ENCODE measurements around the gene ZDHHC3.

The ZDHHC3 gene

GRCh38 chr3:44910693-44911092 is 65.3 kb downstream of the ZDHHC3 start:
- peaks cover 7% of the 10 kb centered on the region; the same call in 1 of the 2 replicates for H3K9me3 ChIP-seq (ENCODE audit: control insufficient read depth, insufficient read depth, low read length)
- no peak overlapping the region for H3K9ac ChIP-seq (ENCODE audit: low read depth, low read length)
- no peaks in the 10 kb centered on the region for H3K36me3 ChIP-seq (ENCODE audit: control insufficient read depth, insufficient read depth, low read length)

GRCh38 chr3:44909063-44909462 is 66.9 kb downstream of the ZDHHC3 start:
- no peak overlapping the region for H3K9ac ChIP-seq (ENCODE audit: low read depth, low read length)
- H3K4me1 ChIP-seq (ENCODE audit: control insufficient read depth, insufficient read depth, low read length) = no peaks in the 10 kb centered on the region
- H3K4me3 ChIP-seq (ENCODE audit: low read depth, low read length) = no peak overlapping the region
- H3K36me3 ChIP-seq (ENCODE audit: control insufficient read depth, insufficient read depth, low read length) = no peaks in the 10 kb centered on the region
- peaks cover 7% of the 10 kb centered on the region; the same call in 1 of the 2 replicates for H3K9me3 ChIP-seq (ENCODE audit: control insufficient read depth, insufficient read depth, low read length)
- no peak overlapping the region for H3K27ac ChIP-seq (ENCODE audit: low read depth, low read length)
- H3K27me3 ChIP-seq (ENCODE audit: control insufficient read depth, insufficient read depth, low read length) = no peaks in the 10 kb centered on the region

More at GRCh38 chr3:44910693-44911092, 65.3 kb downstream of the ZDHHC3 start:
- no peak overlapping the region for H3K4me3 ChIP-seq (ENCODE audit: low read depth, low read length)
- no peaks in the 10 kb centered on the region for H3K4me1 ChIP-seq (ENCODE audit: control insufficient read depth, insufficient read depth, low read length)
- no peaks in the 10 kb centered on the region for H3K27me3 ChIP-seq (ENCODE audit: control insufficient read depth, insufficient read depth, low read length)
- H3K27ac ChIP-seq (ENCODE audit: low read depth, low read length) = no peak overlapping the region

- H3K27me3 ChIP-seq (ENCODE audit: control insufficient read depth, insufficient read depth, low read length) = no peaks in the 10 kb centered on the region
- peaks cover 7% of the 10 kb centered on the region; the same call in 1 of the 2 replicates for H3K9me3 ChIP-seq (ENCODE audit: control insufficient read depth, insufficient read depth, low read length)
- H3K36me3 ChIP-seq (ENCODE audit: control insufficient read depth, insufficient read depth, low read length) = no peaks in the 10 kb centered on the region
- H3K27ac ChIP-seq (ENCODE audit: low read depth, low read length) = no peak overlapping the region
- H3K4me1 ChIP-seq (ENCODE audit: control insufficient read depth, insufficient read depth, low read length) = no peaks in the 10 kb centered on the region
- H3K9ac ChIP-seq (ENCODE audit: low read depth, low read length) = no peak overlapping the region
- no peak overlapping the region for H3K4me3 ChIP-seq (ENCODE audit: low read depth, low read length)
These were observed 68.4 kb downstream of the ZDHHC3 start for GRCh38 chr3:44907612-44908011.

GRCh38 chr3:44906997-44907396 is 69.0 kb downstream of the ZDHHC3 start:
- H3K27me3 ChIP-seq (ENCODE audit: control insufficient read depth, insufficient read depth, low read length) = no peaks in the 10 kb centered on the region
- no peak overlapping the region for H3K9ac ChIP-seq (ENCODE audit: low read depth, low read length)
- no peaks in the 10 kb centered on the region for H3K4me1 ChIP-seq (ENCODE audit: control insufficient read depth, insufficient read depth, low read length)
- peaks cover 7% of the 10 kb centered on the region; the same call in 1 of the 2 replicates for H3K9me3 ChIP-seq (ENCODE audit: control insufficient read depth, insufficient read depth, low read length)
- no peaks in the 10 kb centered on the region for H3K36me3 ChIP-seq (ENCODE audit: control insufficient read depth, insufficient read depth, low read length)
- no peak overlapping the region for H3K4me3 ChIP-seq (ENCODE audit: low read depth, low read length)
- no peak overlapping the region for H3K27ac ChIP-seq (ENCODE audit: low read depth, low read length)

GRCh38 chr3:44905446-44906157 is 70.4 kb downstream of the ZDHHC3 start:
- Histone ChIP-seq H3K27ac (ENCODE audit: low read depth, low read length) (no peak overlapping the region), H3K36me3 (ENCODE audit: control insufficient read depth, insufficient read depth, low read length) (no peaks in the 10 kb centered on the region), H3K27me3 (ENCODE audit: control insufficient read depth, insufficient read depth, low read length) (no peaks in the 10 kb centered on the region), H3K4me3 (ENCODE audit: low read depth, low read length) (no peak overlapping the region), H3K4me1 (ENCODE audit: control insufficient read depth, insufficient read depth, low read length) (no peaks in the 10 kb centered on the region), H3K9me3 (ENCODE audit: control insufficient read depth, insufficient read depth, low read length) (peaks cover 7% of the 10 kb centered on the region; the same call in 1 of the 2 replicates), H3K9ac (ENCODE audit: low read depth, low read length) (no peak overlapping the region)

GRCh38 chr3:44903751-44904150 is 72.2 kb downstream of the ZDHHC3 start:
- H3K36me3 ChIP-seq (ENCODE audit: control insufficient read depth, insufficient read depth, low read length) = no peaks in the 10 kb centered on the region
- H3K27me3 ChIP-seq (ENCODE audit: control insufficient read depth, insufficient read depth, low read length) = no peaks in the 10 kb centered on the region
- peaks cover 9% of the 10 kb centered on the region for H3K4me1 ChIP-seq (ENCODE audit: control insufficient read depth, insufficient read depth, low read length)
- no peak overlapping the region for H3K9ac ChIP-seq (ENCODE audit: low read depth, low read length)
- no peak overlapping the region for H3K27ac ChIP-seq (ENCODE audit: low read depth, low read length)
- H3K4me3 ChIP-seq (ENCODE audit: low read depth, low read length) = no peak overlapping the region
- peaks cover 7% of the 10 kb centered on the region; the same call in 1 of the 2 replicates for H3K9me3 ChIP-seq (ENCODE audit: control insufficient read depth, insufficient read depth, low read length)

- no peaks in the 10 kb centered on the region for H3K27me3 ChIP-seq (ENCODE audit: control insufficient read depth, insufficient read depth, low read length)
- no peak overlapping the region for H3K4me3 ChIP-seq (ENCODE audit: low read depth, low read length)
- no peak overlapping the region for H3K27ac ChIP-seq (ENCODE audit: low read depth, low read length)
- H3K9me3 ChIP-seq (ENCODE audit: control insufficient read depth, insufficient read depth, low read length) = peaks cover 7% of the 10 kb centered on the region; the same call in 1 of the 2 replicates
- H3K9ac ChIP-seq (ENCODE audit: low read depth, low read length) = no peak overlapping the region
- H3K4me1 ChIP-seq (ENCODE audit: control insufficient read depth, insufficient read depth, low read length) = peaks cover 9% of the 10 kb centered on the region
- no peaks in the 10 kb centered on the region for H3K36me3 ChIP-seq (ENCODE audit: control insufficient read depth, insufficient read depth, low read length)
These were observed 72.7 kb downstream of the ZDHHC3 start for GRCh38 chr3:44903314-44903713.

GRCh38 chr3:44902628-44903027 is 73.3 kb downstream of the ZDHHC3 start:
- H3K27ac ChIP-seq (ENCODE audit: low read depth, low read length) = no peak overlapping the region
- no peak overlapping the region for H3K4me3 ChIP-seq (ENCODE audit: low read depth, low read length)
- H3K9me3 ChIP-seq (ENCODE audit: control insufficient read depth, insufficient read depth, low read length) = peaks cover 7% of the 10 kb centered on the region; the same call in 1 of the 2 replicates
- no peaks in the 10 kb centered on the region for H3K27me3 ChIP-seq (ENCODE audit: control insufficient read depth, insufficient read depth, low read length)
- H3K4me1 ChIP-seq (ENCODE audit: control insufficient read depth, insufficient read depth, low read length) = peaks cover 9% of the 10 kb centered on the region
- no peaks in the 10 kb centered on the region for H3K36me3 ChIP-seq (ENCODE audit: control insufficient read depth, insufficient read depth, low read length)
- no peak overlapping the region for H3K9ac ChIP-seq (ENCODE audit: low read depth, low read length)

- no peak overlapping the region for H3K27ac ChIP-seq (ENCODE audit: low read depth, low read length)
- H3K27me3 ChIP-seq (ENCODE audit: control insufficient read depth, insufficient read depth, low read length) = no peaks in the 10 kb centered on the region
- H3K9me3 ChIP-seq (ENCODE audit: control insufficient read depth, insufficient read depth, low read length) = no peaks in the 10 kb centered on the region
- H3K9ac ChIP-seq (ENCODE audit: low read depth, low read length) = no peak overlapping the region
- H3K36me3 ChIP-seq (ENCODE audit: control insufficient read depth, insufficient read depth, low read length) = no peaks in the 10 kb centered on the region
- no peak overlapping the region for H3K4me3 ChIP-seq (ENCODE audit: low read depth, low read length)
- H3K4me1 ChIP-seq (ENCODE audit: control insufficient read depth, insufficient read depth, low read length) = peaks cover 9% of the 10 kb centered on the region
These were observed 76.1 kb downstream of the ZDHHC3 start for GRCh38 chr3:44899683-44900367.

GRCh38 chr3:44896440-44896839 is 79.5 kb downstream of the ZDHHC3 start:
- H3K27ac ChIP-seq (ENCODE audit: low read depth, low read length) = no peak overlapping the region
- no peak overlapping the region for H3K4me3 ChIP-seq (ENCODE audit: low read depth, low read length)
- H3K9me3 ChIP-seq (ENCODE audit: control insufficient read depth, insufficient read depth, low read length) = no peaks in the 10 kb centered on the region
- H3K9ac ChIP-seq (ENCODE audit: low read depth, low read length) = no peak overlapping the region
- H3K4me1 ChIP-seq (ENCODE audit: control insufficient read depth, insufficient read depth, low read length) = peaks cover 14% of the 10 kb centered on the region
- H3K36me3 ChIP-seq (ENCODE audit: control insufficient read depth, insufficient read depth, low read length) = no peaks in the 10 kb centered on the region
- no peaks in the 10 kb centered on the region for H3K27me3 ChIP-seq (ENCODE audit: control insufficient read depth, insufficient read depth, low read length)

GRCh38 chr3:44894485-44894884 is 81.5 kb downstream of the ZDHHC3 start:
- H3K27ac ChIP-seq (ENCODE audit: low read depth, low read length) = peak overlapping the region; percentile 42
- H3K9me3 ChIP-seq (ENCODE audit: control insufficient read depth, insufficient read depth, low read length) = no peaks in the 10 kb centered on the region
- no peaks in the 10 kb centered on the region for H3K36me3 ChIP-seq (ENCODE audit: control insufficient read depth, insufficient read depth, low read length)
- H3K27me3 ChIP-seq (ENCODE audit: control insufficient read depth, insufficient read depth, low read length) = no peaks in the 10 kb centered on the region
- H3K9ac ChIP-seq (ENCODE audit: low read depth, low read length) = no peak overlapping the region
- H3K4me3 ChIP-seq (ENCODE audit: low read depth, low read length) = no peak overlapping the region
- H3K4me1 ChIP-seq (ENCODE audit: control insufficient read depth, insufficient read depth, low read length) = peaks cover 12% of the 10 kb centered on the region
